ENCODE data around the gene CFAP46.
"Not testable (repeated sequence)": the region's sequence is repeated elsewhere in the genome, so short reads cannot be mapped to it uniquely, and the experiment has no call there.

Gene CFAP46

GRCh38 chr10:132834311-132834761, 108.0 kb downstream of the CFAP46 start:
- H3K27ac ChIP-seq: no peak overlapping the region
- H3K9me3 ChIP-seq: no peaks in the 10 kb centered on the region
- H3K9ac ChIP-seq: no peak overlapping the region
- no peaks in the 10 kb centered on the region for H4K20me1 ChIP-seq
- H3K4me3 ChIP-seq: no peak overlapping the region
- H3K4me1 ChIP-seq: peaks cover 34% of the 10 kb centered on the region
- H3K27me3 ChIP-seq: no peaks in the 10 kb centered on the region
- TF ChIP-seq Cebpa-rat (IDR thresholded peaks at IDR 0.05): no peak
- no peaks in the 10 kb centered on the region for H3K36me3 ChIP-seq
- H3K4me2 ChIP-seq: no peak overlapping the region

DNA sequence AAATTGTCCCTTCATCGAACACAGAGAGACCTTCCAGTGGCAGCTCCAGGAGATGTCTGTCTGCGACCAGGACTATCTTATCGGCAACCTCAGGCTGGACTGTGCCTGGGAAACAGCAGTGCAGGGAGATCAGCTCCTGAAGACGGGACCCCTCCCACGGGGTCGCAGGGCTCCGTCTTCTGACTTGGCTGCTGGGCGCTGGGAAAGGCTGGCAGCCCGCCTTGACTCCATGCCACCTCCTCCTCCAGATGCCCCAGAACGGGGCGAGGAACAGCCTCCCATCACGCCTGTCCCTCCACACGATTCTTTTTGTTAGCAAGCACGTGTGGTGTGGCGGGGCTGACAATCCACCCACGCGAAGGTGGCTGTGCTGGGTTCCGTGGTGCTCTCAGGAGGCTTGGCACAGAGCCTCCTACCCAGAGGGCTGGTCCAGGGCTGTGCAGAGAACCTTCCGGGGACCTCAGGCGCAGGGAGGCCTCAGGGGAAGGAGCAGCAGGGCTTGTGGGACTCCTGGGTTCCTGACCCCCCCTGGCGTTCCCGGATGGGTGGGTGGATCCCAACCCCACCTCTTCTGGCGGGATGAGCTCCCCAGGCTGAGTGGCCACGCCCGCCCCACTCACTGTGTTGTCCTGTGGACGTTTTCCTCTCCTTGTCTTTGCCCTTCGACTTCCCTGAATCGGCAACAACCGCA, 108.8 kb downstream of the CFAP46 start:
- no peak overlapping the region for H3K4me3 ChIP-seq
- no peaks in the 10 kb centered on the region for H3K27me3 ChIP-seq
- H3K4me1 ChIP-seq: peaks cover 27% of the 10 kb centered on the region
- H3K9ac ChIP-seq: no peak overlapping the region
- no peaks in the 10 kb centered on the region for H3K9me3 ChIP-seq
- no peaks in the 10 kb centered on the region for H4K20me1 ChIP-seq
- no peak overlapping the region for H3K27ac ChIP-seq
- 0 out of 2 replicates have a peak overlapping the region, but pooled peaks have one; percentile 5 for H3K4me2 ChIP-seq
- TF ChIP-seq Cebpa-rat (IDR thresholded peaks at IDR 0.05): no peak
- H3K36me3 ChIP-seq: no peaks in the 10 kb centered on the region

DNA sequence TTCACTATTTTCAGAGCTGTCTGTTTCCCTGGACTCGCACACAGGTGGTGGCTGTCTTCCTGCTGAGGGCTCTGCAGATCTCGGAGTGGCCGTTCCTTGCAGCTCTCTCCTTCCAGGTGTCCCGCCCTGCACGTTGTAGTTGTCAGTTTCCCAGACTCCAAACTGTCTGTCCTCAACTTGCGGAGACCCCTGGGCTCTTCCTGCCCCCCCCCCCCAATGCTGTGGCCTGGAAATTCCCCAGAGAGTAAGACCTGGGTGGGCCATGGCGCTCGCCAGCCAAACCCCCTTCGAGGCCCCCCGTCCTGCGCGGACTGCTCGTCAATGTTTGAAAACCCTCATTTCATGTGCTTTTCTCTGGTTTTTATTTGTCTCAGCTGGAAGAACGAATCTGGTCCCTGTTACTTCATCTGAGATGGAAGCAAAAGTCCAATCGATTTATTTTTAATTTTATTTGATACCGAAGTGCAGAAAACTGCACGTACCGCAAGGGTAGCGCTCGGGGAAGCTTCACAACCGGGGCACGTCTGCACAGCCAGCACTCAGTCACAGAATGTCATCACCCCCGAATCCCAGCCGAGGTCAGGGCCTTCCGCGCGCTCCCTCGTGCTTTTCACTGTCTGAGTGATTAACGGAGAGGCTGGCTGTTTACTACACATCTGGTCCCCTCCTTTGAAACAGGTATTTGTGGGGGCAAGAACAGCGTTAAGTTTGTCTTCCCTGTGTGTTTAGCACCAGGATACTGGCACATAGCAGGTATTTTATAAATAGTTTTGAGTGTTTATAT, 110.0 kb downstream of the CFAP46 start:
- Histone ChIP-seq H3K9ac (no peak overlapping the region), H3K4me3 (no peak overlapping the region), H3K27me3 (no peaks in the 10 kb centered on the region), H3K4me1 (peaks cover 15% of the 10 kb centered on the region), H3K9me3 (no peaks in the 10 kb centered on the region), H3K36me3 (no peaks in the 10 kb centered on the region), H3K4me2 (no peak overlapping the region), H4K20me1 (no peaks in the 10 kb centered on the region), H3K27ac (no peak overlapping the region)
- TF ChIP-seq Cebpa-rat (IDR thresholded peaks at IDR 0.05): no peak

DNA sequence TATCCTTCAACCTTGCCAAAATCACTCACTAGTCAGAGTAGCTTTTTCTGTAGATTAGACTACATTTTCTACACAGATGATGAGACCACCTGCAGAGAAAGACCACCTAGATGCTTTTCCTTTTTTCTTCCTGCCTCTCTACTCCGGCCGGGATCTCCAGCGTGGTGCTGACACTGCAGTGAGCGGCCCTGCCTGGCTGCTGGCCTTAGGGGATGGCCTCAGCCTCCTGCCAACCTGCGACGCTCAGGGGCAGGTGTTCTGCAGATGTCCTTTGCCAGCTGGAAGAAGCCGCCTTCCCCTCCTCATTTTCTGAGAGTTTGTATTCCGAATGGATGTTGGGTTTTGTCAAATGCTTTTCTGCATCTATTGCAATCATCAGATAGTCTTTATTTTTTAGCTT, 113.0 kb downstream of the CFAP46 start:
- H3K36me3 ChIP-seq: no peaks in the 10 kb centered on the region
- TF ChIP-seq Cebpa-rat (IDR thresholded peaks at IDR 0.05): no peak
- H3K27ac ChIP-seq: no peak overlapping the region
- no peaks in the 10 kb centered on the region; the same call in 1 of the 2 replicates for H3K4me1 ChIP-seq
- H3K9ac ChIP-seq: no peak overlapping the region
- no peak overlapping the region for H3K4me3 ChIP-seq
- no peaks in the 10 kb centered on the region for H4K20me1 ChIP-seq
- H3K27me3 ChIP-seq: no peaks in the 10 kb centered on the region
- H3K9me3 ChIP-seq: peaks cover 26% of the 10 kb centered on the region
- no peak overlapping the region for H3K4me2 ChIP-seq

DNA sequence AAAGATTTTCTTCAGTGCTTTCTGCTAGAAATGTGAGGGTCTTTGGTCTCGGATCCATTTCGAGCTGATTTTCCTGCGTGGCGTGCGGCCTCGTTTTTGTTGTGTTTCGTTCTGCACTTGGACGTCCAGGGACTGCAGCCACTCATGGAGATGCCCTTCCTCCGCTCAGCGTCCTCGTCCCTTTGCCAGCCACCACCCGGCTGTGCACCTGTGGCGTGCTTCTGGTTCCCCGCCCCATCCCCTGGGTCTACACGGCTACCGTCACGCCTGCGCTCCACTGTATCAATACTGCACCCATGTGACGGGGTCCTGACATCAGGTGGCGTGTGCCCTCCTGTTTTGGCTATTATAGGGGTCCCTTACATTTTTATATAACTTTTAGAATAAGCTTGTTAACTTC, 113.7 kb downstream of the CFAP46 start:
- Histone ChIP-seq H3K36me3 (no peaks in the 10 kb centered on the region), H3K4me2 (no peak overlapping the region), H3K9ac (no peak overlapping the region), H3K27me3 (no peaks in the 10 kb centered on the region), H3K4me3 (no peak overlapping the region), H3K9me3 (peaks cover 26% of the 10 kb centered on the region), H3K27ac (no peak overlapping the region), H3K4me1 (no peaks in the 10 kb centered on the region; the same call in 1 of the 2 replicates), H4K20me1 (no peaks in the 10 kb centered on the region)
- no peak for TF ChIP-seq Cebpa-rat (IDR thresholded peaks at IDR 0.05)

DNA sequence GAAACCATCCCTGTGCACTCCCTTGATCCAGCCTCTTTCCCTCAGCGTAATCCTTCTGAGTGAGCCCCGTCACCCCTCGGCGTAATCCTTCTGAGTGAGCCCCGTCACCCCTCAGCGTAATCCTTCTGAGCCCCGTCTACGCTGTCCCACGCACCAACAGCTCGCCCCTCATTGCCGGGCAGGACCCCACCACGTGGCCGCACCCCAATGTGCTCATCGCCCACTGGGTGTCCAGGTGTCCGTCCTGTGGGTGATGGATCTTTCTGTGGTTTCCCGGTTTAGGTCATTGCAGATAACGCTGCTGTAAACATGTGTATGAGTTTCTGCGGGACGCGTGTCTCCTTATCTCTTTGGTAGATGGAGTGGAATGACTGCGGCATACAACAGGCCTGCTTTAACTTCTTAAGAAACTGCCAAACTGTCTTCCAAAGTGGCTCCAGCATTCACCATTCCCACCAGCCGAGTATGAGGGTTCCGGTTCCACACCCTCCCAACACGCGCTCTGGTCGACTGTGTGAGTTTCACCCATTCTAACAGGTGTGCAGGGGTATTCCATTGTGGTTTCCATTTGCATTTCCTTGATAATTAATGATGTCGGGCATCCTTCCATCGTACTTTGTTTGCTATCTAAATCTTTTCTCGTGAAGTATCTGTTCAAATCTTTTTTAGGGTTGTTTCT, 114.4 kb downstream of the CFAP46 start:
- H3K27ac ChIP-seq: no peak overlapping the region
- no peaks in the 10 kb centered on the region for H3K36me3 ChIP-seq
- no peak overlapping the region for H3K4me3 ChIP-seq
- peaks cover 27% of the 10 kb centered on the region for H3K9me3 ChIP-seq
- no peak overlapping the region for H3K4me2 ChIP-seq
- TF ChIP-seq Cebpa-rat (IDR thresholded peaks at IDR 0.05): no peak
- H3K4me1 ChIP-seq: no peaks in the 10 kb centered on the region; the same call in 1 of the 2 replicates
- no peak overlapping the region for H3K9ac ChIP-seq
- no peaks in the 10 kb centered on the region for H4K20me1 ChIP-seq
- no peaks in the 10 kb centered on the region for H3K27me3 ChIP-seq

DNA sequence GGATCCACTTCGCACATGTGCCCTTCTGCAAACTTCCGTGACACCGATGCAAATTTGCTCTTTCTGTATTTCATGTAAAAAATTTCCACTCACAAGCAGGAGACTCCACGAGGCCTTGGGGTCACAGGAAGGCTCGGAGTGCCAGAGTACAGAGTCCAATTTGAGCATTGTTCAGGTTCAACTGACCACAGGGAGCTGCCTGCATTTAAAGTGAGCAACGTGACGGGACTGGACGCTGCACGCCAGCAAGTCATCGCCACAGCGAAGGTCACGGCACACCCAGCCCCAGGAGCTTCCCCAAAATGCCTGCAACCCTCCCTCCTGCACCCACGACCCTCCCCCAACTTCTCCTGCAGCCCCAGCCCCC, 115.0 kb downstream of the CFAP46 start:
- H3K9me3 ChIP-seq: peaks cover 33% of the 10 kb centered on the region
- H3K27me3 ChIP-seq: no peaks in the 10 kb centered on the region
- no peak overlapping the region for H3K4me2 ChIP-seq
- TF ChIP-seq Cebpa-rat (IDR thresholded peaks at IDR 0.05): no peak
- H4K20me1 ChIP-seq: no peaks in the 10 kb centered on the region
- H3K27ac ChIP-seq: no peak overlapping the region
- H3K4me1 ChIP-seq: no peaks in the 10 kb centered on the region; the same call in 1 of the 2 replicates
- H3K36me3 ChIP-seq: no peaks in the 10 kb centered on the region
- no peak overlapping the region for H3K4me3 ChIP-seq
- no peak overlapping the region for H3K9ac ChIP-seq

DNA sequence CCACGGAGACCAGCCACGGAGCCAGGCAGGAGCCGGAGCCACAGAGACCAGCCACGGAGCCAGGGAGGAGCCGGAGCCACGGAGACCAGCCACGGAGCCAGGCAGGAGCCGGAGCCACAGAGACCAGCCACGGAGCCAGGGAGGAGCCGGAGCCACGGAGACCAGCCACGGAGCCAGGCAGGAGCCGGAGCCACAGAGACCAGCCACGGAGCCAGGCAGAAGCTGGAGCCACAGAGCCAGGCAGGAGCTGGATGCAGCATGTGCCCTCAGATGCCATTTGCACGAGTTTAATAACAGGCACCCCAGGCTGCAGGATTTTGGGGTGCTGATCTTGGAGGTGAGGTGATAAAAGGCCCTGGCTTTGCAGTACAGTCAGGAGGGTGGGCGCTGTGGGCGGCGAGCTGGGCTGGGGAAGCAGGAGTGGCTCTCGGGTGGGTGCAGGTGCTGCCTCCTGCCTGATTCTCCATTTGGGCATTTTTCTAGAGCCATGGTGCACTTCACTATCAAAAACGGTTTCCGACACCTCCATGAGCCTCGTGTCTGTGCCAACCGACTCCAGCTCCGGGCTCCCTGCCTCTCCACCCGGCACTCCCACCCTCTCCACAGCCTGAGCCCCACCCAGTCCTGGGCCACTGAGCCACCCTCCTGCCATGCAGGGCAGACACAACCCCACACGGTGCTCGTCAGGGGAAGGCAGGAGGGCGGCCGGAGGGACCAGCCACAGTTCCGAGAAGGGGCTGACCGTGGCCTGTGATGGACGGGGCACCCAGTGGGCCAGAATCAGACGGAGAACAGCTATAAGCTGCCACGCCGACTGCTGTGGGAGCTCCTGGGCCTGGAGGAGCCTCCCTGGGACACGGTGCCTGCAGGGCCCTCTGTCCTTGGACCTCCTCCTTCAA, 115.6 kb downstream of the CFAP46 start:
- Histone ChIP-seq H3K9ac (no peak overlapping the region), H3K9me3 (peaks cover 39% of the 10 kb centered on the region), H3K36me3 (no peaks in the 10 kb centered on the region), H3K4me1 (no peaks in the 10 kb centered on the region; the same call in 1 of the 2 replicates), H4K20me1 (no peaks in the 10 kb centered on the region), H3K27me3 (no peaks in the 10 kb centered on the region), H3K4me3 (no peak overlapping the region), H3K27ac (no peak overlapping the region), H3K4me2 (no peak overlapping the region)
- TF ChIP-seq Cebpa-rat (IDR thresholded peaks at IDR 0.05): no peak

- peaks cover 48% of the 10 kb centered on the region for H3K9me3 ChIP-seq
- not testable (repeated sequence) for H3K27ac ChIP-seq, H3K4me3 ChIP-seq, H3K9ac ChIP-seq, H3K36me3 ChIP-seq, H3K27me3 ChIP-seq, H3K4me2 ChIP-seq, H3K4me1 ChIP-seq, H4K20me1 ChIP-seq
Observed at GRCh38 chr10:132825783-132826523, 116.4 kb downstream of the CFAP46 start.
